Ectodermal cell (in vitro differentiated cells): ENCODE results near the gene IMMP1L.

ENCODE experiments used
- H3K27ac ChIP-seq: 2 replicates; pipeline ENCODE4 v1.7.0; 2013; ENCODE audit warnings: mild to moderate bottlenecking, low read depth, low read length; ENCODE audit not compliant: insufficient read depth, poor library complexity, severe bottlenecking
- H3K27me3 ChIP-seq: 2 replicates; pipeline ENCODE4 v1.7.0; 2013; ENCODE audit warnings: mild to moderate bottlenecking, low read length; ENCODE audit not compliant: insufficient read depth, control insufficient read depth, poor library complexity, severe bottlenecking
- H3K36me3 ChIP-seq: one replicate; pipeline ENCODE4 v1.7.0; 2013; ENCODE audit warnings: low read length; ENCODE audit not compliant: control insufficient read depth, insufficient read depth
- H3K4me1 ChIP-seq: one replicate; pipeline ENCODE4 v1.7.0; 2013; ENCODE audit warnings: low read length; ENCODE audit not compliant: control insufficient read depth, insufficient read depth
- H3K4me3 ChIP-seq: 2 replicates; pipeline ENCODE4 v1.7.0; 2013; ENCODE audit warnings: low read depth, low read length, control low read depth; ENCODE audit not compliant: insufficient read depth
- H3K9me3 ChIP-seq: 2 replicates; pipeline ENCODE4 v1.7.0; 2013; ENCODE audit warnings: mild to moderate bottlenecking, low read length, moderate library complexity; ENCODE audit not compliant: control insufficient read depth
- WGBS, 2 experiments: methylation state at CpG; one replicate each; pipeline ENCODE4 v1.1.7; 2013; ENCODE audit warnings: missing lambda C conversion rate in 2 of 2; 5-methylcytosine and 5-hydroxymethylcytosine counted together

IMMP1L gene

GRCh38 chr11:31437742-31438435 lies 71.5 kb downstream of the IMMP1L start:
- H3K4me1 ChIP-seq = peaks cover 4% of the 10 kb centered on the region
- H3K27me3 ChIP-seq = no peaks in the 10 kb centered on the region
- no peaks in the 10 kb centered on the region for H3K36me3 ChIP-seq
- H3K9me3 ChIP-seq = no peaks in the 10 kb centered on the region
- no peak overlapping the region for H3K27ac ChIP-seq
- no peak overlapping the region for H3K4me3 ChIP-seq
- 100% methylated on average over 2 of the region's 2 CpGs for WGBS, 2 experiments

- Histone ChIP-seq H3K27me3 (no peaks in the 10 kb centered on the region), H3K36me3 (peaks cover 3% of the 10 kb centered on the region), H3K9me3 (no peaks in the 10 kb centered on the region), H3K4me3 (no peak overlapping the region), H3K4me1 (no peaks in the 10 kb centered on the region), H3K27ac (no peak overlapping the region)
- 100% methylated on average over 1 of the region's 1 CpG for WGBS, 2 experiments
Observed at GRCh38 chr11:31433851-31434250, 75.6 kb downstream of the IMMP1L start.

GRCh38 chr11:31424652-31425051 lies 84.8 kb downstream of the IMMP1L start:
- Histone ChIP-seq H3K36me3 (peaks cover 6% of the 10 kb centered on the region), H3K27me3 (no peaks in the 10 kb centered on the region), H3K4me1 (peaks cover 30% of the 10 kb centered on the region), H3K4me3 (no peak overlapping the region), H3K27ac (no peak overlapping the region), H3K9me3 (no peaks in the 10 kb centered on the region)

GRCh38 chr11:31422703-31423102 lies 86.7 kb downstream of the IMMP1L start:
- no peak overlapping the region for H3K4me3 ChIP-seq

GRCh38 chr11:31421820-31422219 lies 87.6 kb downstream of the IMMP1L start:
- Histone ChIP-seq H3K27me3 (no peaks in the 10 kb centered on the region), H3K36me3 (peaks cover 3% of the 10 kb centered on the region), H3K27ac (peak overlapping the region; percentile 86), H3K4me3 (no peak overlapping the region), H3K9me3 (no peaks in the 10 kb centered on the region), H3K4me1 (peaks cover 53% of the 10 kb centered on the region)
- 0 to 5% methylated on average over 1 to 2 of the region's 2 CpGs for WGBS, 2 experiments

More at GRCh38 chr11:31422703-31423102, 86.7 kb downstream of the IMMP1L start:
- WGBS, 2 experiments = 7 to 11% methylated on average over 1 of the region's 1 CpG
- no peaks in the 10 kb centered on the region for H3K9me3 ChIP-seq
- H3K36me3 ChIP-seq = peaks cover 3% of the 10 kb centered on the region
- peaks cover 45% of the 10 kb centered on the region for H3K4me1 ChIP-seq
- no peaks in the 10 kb centered on the region for H3K27me3 ChIP-seq
- peak overlapping the region; percentile 86 for H3K27ac ChIP-seq

- no peak overlapping the region for H3K27ac ChIP-seq
- WGBS, 2 experiments = 68 to 74% methylated on average over 1 of the region's 1 CpG
Observed at GRCh38 chr11:31419669-31420068, 89.8 kb downstream of the IMMP1L start.

GRCh38 chr11:31419138-31419537 lies 90.3 kb downstream of the IMMP1L start:
- WGBS, 2 experiments = 81 to 85% methylated on average over 3 of the region's 3 CpGs
- no peaks in the 10 kb centered on the region for H3K36me3 ChIP-seq
- peaks cover 53% of the 10 kb centered on the region for H3K4me1 ChIP-seq
- H3K9me3 ChIP-seq = no peaks in the 10 kb centered on the region
- H3K27ac ChIP-seq = no peak overlapping the region
- H3K27me3 ChIP-seq = no peaks in the 10 kb centered on the region
- no peak overlapping the region for H3K4me3 ChIP-seq

More at GRCh38 chr11:31419669-31420068, 89.8 kb downstream of the IMMP1L start:
- Histone ChIP-seq H3K27me3 (no peaks in the 10 kb centered on the region), H3K36me3 (no peaks in the 10 kb centered on the region), H3K4me1 (peaks cover 53% of the 10 kb centered on the region), H3K4me3 (no peak overlapping the region), H3K9me3 (no peaks in the 10 kb centered on the region)

GRCh38 chr11:31417816-31418215 lies 91.6 kb downstream of the IMMP1L start:
- no peaks in the 10 kb centered on the region for H3K9me3 ChIP-seq
- no peaks in the 10 kb centered on the region for H3K36me3 ChIP-seq
- 90% methylated on average over 1 of the region's 2 CpGs; no CpG with 5 or more reads in 1 of the 2 experiments for WGBS, 2 experiments
- no peak overlapping the region for H3K4me3 ChIP-seq
- H3K27me3 ChIP-seq = no peaks in the 10 kb centered on the region
- H3K27ac ChIP-seq = no peak overlapping the region
- peaks cover 53% of the 10 kb centered on the region for H3K4me1 ChIP-seq

- H3K36me3 ChIP-seq = no peaks in the 10 kb centered on the region
- no peak overlapping the region for H3K27ac ChIP-seq
- no peaks in the 10 kb centered on the region for H3K9me3 ChIP-seq
- H3K27me3 ChIP-seq = no peaks in the 10 kb centered on the region
- H3K4me3 ChIP-seq = no peak overlapping the region
- H3K4me1 ChIP-seq = peaks cover 49% of the 10 kb centered on the region
- 13 to 25% methylated on average over 1 of the region's 1 CpG for WGBS, 2 experiments
Observed at GRCh38 chr11:31417357-31417756, 92.1 kb downstream of the IMMP1L start.

GRCh38 chr11:31415435-31415834 lies 94.0 kb downstream of the IMMP1L start:
- 88 to 89% methylated on average over 2 to 4 of the region's 4 CpGs for WGBS, 2 experiments
- no peaks in the 10 kb centered on the region for H3K27me3 ChIP-seq
- no peak overlapping the region for H3K4me3 ChIP-seq
- no peaks in the 10 kb centered on the region for H3K9me3 ChIP-seq
- no peak overlapping the region for H3K27ac ChIP-seq
- H3K4me1 ChIP-seq = peaks cover 30% of the 10 kb centered on the region
- H3K36me3 ChIP-seq = no peaks in the 10 kb centered on the region
